Stimulated activated CD4-positive, alpha-beta T cell treated with anti-CD3 and anti-CD28 coated beads, Interleukin-2, amount 100 ng/mL, for 24 hours (primary cell): ENCODE data around the gene ANKRD62.

Experiments used
- DNase-seq, 2 donors: peaks; one replicate each; pipeline ENCODE4 v3.0.0-alpha.2; 2020

Gene ANKRD62

GRCh38 chr18:12093520-12094257 lies at the start of gene ANKRD62:
ANKRD62 (plus strand) TSS chr18:12093843; CDS start chr18:12094018, 175 bp downstream.
- no peak for DNase-seq

- DNase-seq: no peak
Observed at GRCh38 chr18:12044591-12044990, 49.1 kb upstream of the ANKRD62 start.

GRCh38 chr18:12046046-12046750 lies 47.4 kb upstream of the ANKRD62 start:
- no peak for DNase-seq

GRCh38 chr18:12046751-12047335 lies 46.8 kb upstream of the ANKRD62 start:
- no peak for DNase-seq

- DNase-seq: no peak
Observed at GRCh38 chr18:12048010-12048826, 45.4 kb upstream of the ANKRD62 start.

GRCh38 chr18:12048827-12049175 lies 44.8 kb upstream of the ANKRD62 start:
- no peak for DNase-seq

GRCh38 chr18:12049978-12050811 lies 43.4 kb upstream of the ANKRD62 start:
- DNase-seq: no peak

- no peak for DNase-seq
Observed at GRCh38 chr18:12052866-12053265, 40.8 kb upstream of the ANKRD62 start.

- no peak for DNase-seq
Observed at GRCh38 chr18:12053289-12053688, 40.4 kb upstream of the ANKRD62 start.

GRCh38 chr18:12056034-12056883 lies 37.4 kb upstream of the ANKRD62 start:
- no peak for DNase-seq

GRCh38 chr18:12056884-12057402 lies 36.7 kb upstream of the ANKRD62 start:
- no peak for DNase-seq

GRCh38 chr18:12057419-12058039 lies 36.1 kb upstream of the ANKRD62 start:
- DNase-seq: no peak

GRCh38 chr18:12059334-12060181 lies 34.1 kb upstream of the ANKRD62 start:
- no peak for DNase-seq

GRCh38 chr18:12060182-12060870 lies 33.3 kb upstream of the ANKRD62 start:
- DNase-seq: no peak

GRCh38 chr18:12061685-12062084 lies 32.0 kb upstream of the ANKRD62 start:
- no peak for DNase-seq

- no peak for DNase-seq
Observed at GRCh38 chr18:12062974-12063373, 30.7 kb upstream of the ANKRD62 start.

GRCh38 chr18:12064086-12064763 lies 29.4 kb upstream of the ANKRD62 start:
- DNase-seq: no peak

GRCh38 chr18:12065397-12065796 lies 28.2 kb upstream of the ANKRD62 start:
- no peak for DNase-seq
